ENCODE measurements around the gene PKD1L1.
A peak's percentile ranks its signal among the peaks of the same experiment; 100 is the strongest.

PKD1L1 gene

GRCh38 chr7:47852330-47853245 lies 95.7 kb downstream of the PKD1L1 start:
- DNase-seq, result no peak

- DNase-seq, result no peak
Measured at GRCh38 chr7:47847207-47847606, 101.1 kb downstream of the PKD1L1 start.

DNA sequence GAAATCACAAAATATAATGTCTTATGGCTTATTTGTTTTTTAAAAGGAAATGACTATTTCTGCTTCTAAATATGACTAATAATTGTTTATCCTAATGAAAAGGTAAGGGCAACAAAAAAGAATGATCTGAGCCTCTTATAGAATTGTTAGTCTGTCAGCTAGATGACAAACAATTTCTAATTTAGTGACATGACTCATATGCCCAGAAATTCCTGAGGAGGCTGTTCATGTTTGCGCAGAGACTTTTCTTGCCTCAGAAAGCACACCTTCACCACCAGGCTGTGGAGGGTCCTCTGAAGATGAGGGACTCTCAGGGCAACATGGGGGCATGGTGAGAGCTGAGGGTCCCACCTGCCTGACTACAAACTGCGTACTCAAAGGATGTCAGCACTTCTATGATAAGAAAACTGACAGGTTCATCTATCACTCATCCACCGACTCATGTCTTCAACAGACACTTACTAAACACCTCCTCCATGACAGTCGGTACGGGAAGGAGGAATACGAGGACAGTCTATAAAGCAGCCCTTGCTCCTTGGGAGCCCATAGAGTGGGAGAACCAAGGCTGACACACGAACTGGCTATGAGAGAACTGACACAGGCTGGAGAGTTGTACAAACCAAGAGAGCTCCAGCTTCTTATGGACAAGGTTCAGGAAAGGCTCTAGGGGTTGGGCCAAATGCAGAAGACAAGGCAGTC lies 102.0 kb downstream of the PKD1L1 start:
- DNase-seq, result no peak

DNA sequence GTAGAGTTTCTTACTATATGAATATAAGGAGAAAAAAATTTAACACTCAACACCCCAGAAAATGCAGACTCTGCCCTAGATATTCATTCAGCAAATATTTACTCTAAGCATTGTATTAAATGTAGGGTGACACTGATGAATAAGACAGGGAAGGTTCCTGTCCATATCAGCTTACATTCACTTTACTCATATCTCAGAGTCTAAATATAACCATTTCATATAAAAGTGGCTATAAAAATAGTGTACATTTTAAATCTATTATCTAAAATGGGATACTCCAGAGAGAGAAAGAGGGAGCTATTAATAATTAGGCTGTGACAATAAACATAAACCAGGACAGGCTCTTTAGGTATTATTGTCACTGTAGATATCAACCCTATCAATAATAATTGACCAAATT lies 104.0 kb downstream of the PKD1L1 start:
- no peak for DNase-seq

DNA sequence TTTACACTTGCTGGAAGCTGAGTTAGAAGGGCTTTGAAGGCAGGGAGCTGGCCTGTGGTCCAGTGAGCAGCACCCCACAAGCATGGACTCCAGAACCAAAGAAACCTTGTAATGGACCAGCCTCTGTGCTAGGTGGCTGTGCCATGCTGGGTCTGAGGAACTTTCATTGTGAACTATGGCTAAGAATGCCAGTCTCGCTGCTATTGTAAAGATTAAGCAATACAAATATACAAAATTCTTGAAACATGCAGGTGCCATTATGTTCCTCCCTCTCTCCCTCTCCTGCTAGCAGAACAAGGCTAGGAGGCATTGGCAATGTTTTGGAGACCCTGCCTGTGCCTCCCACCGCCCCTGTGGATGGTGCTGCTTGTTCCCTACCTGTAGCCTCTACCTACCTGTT lies 105.0 kb downstream of the PKD1L1 start:
- no peak for DNase-seq

GRCh38 chr7:47839381-47839780 lies 108.9 kb downstream of the PKD1L1 start:
- no peak for DNase-seq

GRCh38 chr7:47837826-47838225 lies 110.4 kb downstream of the PKD1L1 start:
- no peak for DNase-seq

GRCh38 chr7:47836503-47837202 lies 111.6 kb downstream of the PKD1L1 start:
- no peak for DNase-seq

DNA sequence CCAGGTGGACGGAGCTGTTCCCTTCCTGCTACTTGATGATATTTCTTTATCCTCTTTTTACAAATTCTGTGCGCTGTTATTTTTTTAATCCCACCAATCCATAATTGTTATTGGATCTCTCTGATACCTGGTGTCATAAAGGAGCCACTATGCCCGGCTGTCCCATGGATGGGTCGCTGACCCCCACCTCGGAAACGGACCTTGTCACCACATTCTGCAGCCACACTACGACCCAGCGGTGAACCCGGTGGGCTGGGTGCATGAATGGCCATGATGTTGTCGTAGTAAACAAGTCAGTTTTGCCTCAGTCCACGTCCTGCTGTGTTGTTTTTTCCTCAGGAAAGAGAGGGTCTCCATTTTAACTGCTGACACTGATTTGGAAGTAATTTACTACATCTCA lies 112.2 kb downstream of the PKD1L1 start:
- no peak for DNase-seq

GRCh38 chr7:47833211-47833610 lies 115.1 kb downstream of the PKD1L1 start:
- no peak for DNase-seq

DNA sequence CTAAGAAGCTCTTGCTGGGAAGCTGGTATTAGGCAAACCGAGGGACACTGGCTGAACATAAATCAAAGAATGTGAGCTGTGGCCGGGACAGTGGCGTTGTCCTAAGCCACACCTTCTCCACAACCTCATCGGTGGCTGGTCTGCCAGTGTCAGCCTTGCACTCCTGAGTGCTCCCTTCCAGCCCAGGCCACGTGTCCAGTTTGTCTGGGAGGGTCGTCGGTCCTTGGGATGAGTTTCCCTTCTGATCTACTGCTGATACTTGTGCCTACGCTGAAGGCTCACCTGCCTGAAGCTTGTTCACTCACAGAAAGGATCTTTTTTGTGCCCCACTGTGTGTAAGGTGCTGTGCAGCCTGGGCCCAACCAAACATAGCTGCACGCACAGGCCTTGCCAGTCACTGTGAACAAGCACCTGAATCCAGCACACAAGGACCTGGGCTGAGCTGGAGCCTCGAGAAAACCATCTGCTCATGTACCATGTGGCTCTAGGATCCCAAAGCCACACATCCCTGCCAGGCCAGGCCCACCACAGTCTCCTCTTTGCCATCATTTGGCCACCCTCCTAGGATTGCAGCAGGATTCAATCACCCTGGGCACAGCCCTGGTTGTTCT lies 116.1 kb downstream of the PKD1L1 start:
- no peak for DNase-seq

- DNase-seq, result no peak
Measured at GRCh38 chr7:47830015-47830414, 118.3 kb downstream of the PKD1L1 start.

DNA sequence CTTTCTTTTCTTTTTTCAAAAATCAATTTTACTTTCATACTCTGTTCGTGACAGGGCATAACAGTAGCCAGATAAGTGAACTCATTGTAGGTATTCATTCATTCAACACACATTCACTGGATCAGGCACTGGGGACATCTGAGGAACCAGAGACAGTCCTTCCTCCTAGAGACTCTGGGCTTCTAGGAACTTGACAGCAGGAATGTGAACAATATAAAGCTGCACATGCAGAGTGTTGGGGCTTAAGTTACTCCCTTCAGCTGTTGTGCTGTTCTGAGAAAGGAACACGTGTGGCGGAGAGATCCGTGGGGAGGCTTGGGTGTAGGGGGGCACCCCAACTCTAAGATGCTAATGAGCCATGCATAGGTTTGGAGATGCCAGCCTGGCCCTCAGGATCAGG lies 120.4 kb downstream of the PKD1L1 start:
- DNase-seq, result no peak

- no peak for DNase-seq
Measured at GRCh38 chr7:47827351-47827756, 120.9 kb downstream of the PKD1L1 start.

GRCh38 chr7:47826754-47827153 lies 121.5 kb downstream of the PKD1L1 start:
- no peak for DNase-seq

GRCh38 chr7:47819607-47819920 lies 128.7 kb downstream of the PKD1L1 start:
- DNase-seq, result no peak

- peak; percentile 67 to 70 for DNase-seq
Measured at GRCh38 chr7:47818796-47819606, 129.3 kb downstream of the PKD1L1 start.

DNA sequence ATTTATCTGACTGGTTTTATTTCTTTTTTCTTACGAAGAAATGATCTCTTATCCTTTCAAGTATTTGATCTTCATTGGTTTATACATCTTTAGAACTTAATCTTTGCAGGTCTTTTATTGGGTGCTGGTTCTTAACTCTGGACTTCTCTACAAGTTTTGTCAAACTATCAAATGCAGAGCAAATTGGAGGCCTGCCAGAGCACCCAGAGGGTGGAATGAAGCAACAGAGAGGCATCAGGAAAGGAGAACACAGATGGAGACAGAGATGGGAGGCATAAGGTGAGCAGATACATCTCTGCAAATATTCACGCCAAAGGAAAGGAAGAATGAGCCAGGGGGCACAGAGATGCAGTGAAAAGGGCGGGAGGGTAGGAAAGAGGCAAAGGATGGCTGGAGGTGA lies 130.3 kb downstream of the PKD1L1 start:
- DNase-seq, result no peak

- no peak for DNase-seq
Measured at GRCh38 chr7:47816647-47817046, 131.6 kb downstream of the PKD1L1 start.

DNA sequence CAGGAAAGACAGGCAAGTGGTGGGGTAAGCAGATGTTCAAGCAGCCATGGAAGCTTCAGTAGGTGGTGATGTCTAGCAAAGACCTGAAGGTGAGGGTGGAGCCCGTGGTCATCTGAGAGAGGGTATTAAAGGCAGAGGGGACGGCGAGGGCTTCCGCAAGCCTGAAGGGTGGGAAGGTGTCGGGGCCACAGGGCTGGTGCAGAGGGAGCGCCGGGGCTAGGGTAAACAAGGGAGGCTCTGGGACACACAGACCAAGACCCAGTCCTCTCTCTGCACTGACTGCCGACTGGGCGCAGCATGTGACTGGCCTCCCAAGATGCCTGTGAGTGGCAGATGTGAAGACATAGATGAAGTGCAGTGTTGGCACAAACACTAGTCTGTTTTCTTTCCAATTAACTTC lies 132.4 kb downstream of the PKD1L1 start:
- no peak for DNase-seq

- no peak for DNase-seq
Measured at GRCh38 chr7:47814905-47815613, 133.2 kb downstream of the PKD1L1 start.
